GM23338 (cell line): ENCODE results near the gene CCNY. TPM values are rescaled to one million over a fixed set of nuclear protein-coding genes. Genes with fewer than 3 reads are reported as not detected.

Experiments used
- ATAC-seq: fragments of 200-7000 bp; cut with Tn5 transposase; 3 replicates; pipeline ENCODE4 v1.9.1; 2020
- DNase-seq: peaks from one replicate; pipeline ENCODE4 v3.0.0-alpha.2; 2015; ENCODE audit warnings: low spot score
- H2AFZ ChIP-seq: fragments of 200-600 bp; sonication (generic); 2 replicates; pipeline ENCODE4 v1.8.0; 2016; ENCODE audit warnings: antibody characterized with exemption, mild to moderate bottlenecking, moderate library complexity
- H3F3A ChIP-seq: fragments of 200-600 bp; sonication (generic); replicated peaks from 2 replicates; pipeline ENCODE4 v1.8.0; 2017; ENCODE audit warnings: antibody characterized with exemption, mixed run types, low read depth
- H3K27ac ChIP-seq: fragments of 200-600 bp; sonication (generic); 2 replicates; pipeline ENCODE4 v1.6.1; 2016; ENCODE audit warnings: low read depth
- H3K27me3 ChIP-seq: fragments of 200-600 bp; sonication (generic); 2 replicates; pipeline ENCODE4 v1.8.0; 2016; ENCODE audit warnings: mild to moderate bottlenecking, mixed run types, moderate library complexity; ENCODE audit not compliant: insufficient read depth
- H3K36me3 ChIP-seq: fragments of 200-600 bp; sonication (generic); 2 replicates; pipeline ENCODE4 v1.8.0; 2016; ENCODE audit warnings: mild to moderate bottlenecking; ENCODE audit not compliant: insufficient read depth
- H3K4me1 ChIP-seq: fragments of 200-600 bp; sonication (generic); 2 replicates; pipeline ENCODE4 v1.8.0; 2016; ENCODE audit warnings: mild to moderate bottlenecking, moderate library complexity; ENCODE audit not compliant: insufficient read depth
- H3K4me2 ChIP-seq: fragments of 200-600 bp; sonication (generic); 2 replicates; pipeline ENCODE4 v1.7.1; 2017; ENCODE audit warnings: mixed run types
- H3K4me3 ChIP-seq: fragments of 200-600 bp; sonication (generic); 2 replicates; pipeline ENCODE4 v1.6.1; 2016; ENCODE audit warnings: mixed run types
- H3K79me2 ChIP-seq: fragments of 200-600 bp; sonication (generic); replicated peaks from 2 replicates; pipeline ENCODE4 v1.8.0; 2017; ENCODE audit warnings: mild to moderate bottlenecking; ENCODE audit not compliant: insufficient read depth
- H3K9me2 ChIP-seq: fragments of 200-600 bp; sonication (generic); 2 replicates; pipeline ENCODE4 v1.8.0; 2017; ENCODE audit not compliant: insufficient read depth
- H4K20me1 ChIP-seq: fragments of 200-600 bp; sonication (generic); replicated peaks from 2 replicates; pipeline ENCODE4 v1.8.0; 2017; ENCODE audit warnings: mild to moderate bottlenecking; ENCODE audit not compliant: insufficient read depth
- H3K27ac Mint-ChIP-seq: 2 replicates; pipeline ENCODE4 v1.8.0; 2020; ENCODE audit warnings: inconsistent platforms, mild to moderate bottlenecking, moderate library complexity, mixed read lengths
- H3K27me3 Mint-ChIP-seq: 3 replicates; pipeline ENCODE4 v1.8.0; 2022; ENCODE audit warnings: low read depth, mild to moderate bottlenecking, moderate library complexity, mixed read lengths, inconsistent platforms; ENCODE audit not compliant: insufficient read depth, poor library complexity
- H3K36me3 Mint-ChIP-seq: 3 replicates; pipeline ENCODE4 v1.8.0; 2021; ENCODE audit warnings: low read depth, mild to moderate bottlenecking, inconsistent platforms, moderate library complexity, mixed read lengths
- H3K4me1 Mint-ChIP-seq: 3 replicates; pipeline ENCODE4 v1.8.0; 2020; ENCODE audit warnings: mild to moderate bottlenecking, inconsistent platforms, mixed read lengths
- H3K4me3 Mint-ChIP-seq: 3 replicates; pipeline ENCODE4 v1.8.0; 2021; ENCODE audit warnings: moderate library complexity, mild to moderate bottlenecking, inconsistent platforms, mixed read lengths
- H3K9me3 Mint-ChIP-seq: 3 replicates; pipeline ENCODE4 v1.8.0; 2020; ENCODE audit warnings: moderate library complexity, mild to moderate bottlenecking, inconsistent platforms, mixed read lengths
- CREB1 ChIP-seq: fragments of 250-450 bp; sonication (Bioruptor Pico); IDR thresholded peaks from 2 replicates; pipeline ENCODE4 v1.5.0; 2020; ENCODE audit warnings: low read depth, mild to moderate bottlenecking, moderate library complexity
- CTCF ChIP-seq, 2 experiments: fragments of 200-600 bp in 1 of 2; sonication (generic) in 1 of 2; conservative IDR thresholded peaks; 2 replicates each; pipeline versions ENCODE4 v1.5.1 to v1.6.1; 2016 to 2017; ENCODE audit warnings: antibody characterized with exemption in 2 of 2, low read depth in 2 of 2, mild to moderate bottlenecking in 2 of 2, moderate library complexity in 1 of 2
- EZH2 ChIP-seq: fragments of 200-600 bp; sonication (generic); IDR thresholded peaks from one replicate; pipeline ENCODE4 v1.8.0; 2017; ENCODE audit warnings: antibody characterized with exemption, mild to moderate bottlenecking, low read depth; ENCODE audit not compliant: unreplicated experiment
- ZNF114 ChIP-seq: fragments of 250-450 bp; sonication (Bioruptor Pico); IDR thresholded peaks from 2 replicates; pipeline ENCODE4 v1.5.0; 2020; ENCODE audit warnings: mild to moderate bottlenecking, moderate library complexity
- ZNF331 ChIP-seq: fragments of 250-450 bp; sonication (Bioruptor Pico); IDR thresholded peaks from 2 replicates; pipeline ENCODE4 v1.5.0; 2020; ENCODE audit warnings: low read depth, mild to moderate bottlenecking, moderate library complexity
- polyA plus RNA-seq: library from polyadenylated mRNA; unstranded; fragments of >200 nt; fragmentation: Nextera tagmentation; extraction: Ambion mirVana; gene quantifications from 2 replicates; pipeline ENCODE4 v1.2.1, GENCODE V29; 2016
- total RNA-seq: library from RNA; depleted of rRNA; stranded (reverse); fragments of >200 nt; shearing (Covaris generic); gene quantifications from 2 replicates; pipeline ENCODE4 v1.2.3, GENCODE V29; 2014
- TF ChIP-seq, protein P1 (sequence below): IDR thresholded peaks from one replicate; pipeline ENCODE4 v1.6.1; 2018; ENCODE audit warnings: antibody characterized with exemption; ENCODE audit not compliant: unreplicated experiment
- TF ChIP-seq, protein P2 (sequence below): fragments of 250-450 bp; sonication (Bioruptor Pico); IDR thresholded peaks from 2 replicates; pipeline ENCODE4 v1.5.0; 2020; ENCODE audit warnings: mild to moderate bottlenecking, moderate library complexity

Gene CCNY
- total and polyA plus RNA-seq, 2 experiments from 2014 or later = 14.2 to 29.0 TPM

- no peak for TF ChIP-seq CTCF (conservative IDR thresholded peaks at IDR 0.05; ENCODE audit: low read depth in 2 of 2)
- TF ChIP-seq ZNF331 (CRISPR knock-in tag) = no peak
Observed at GRCh38 chr10:35458500-35459448, 122.5 kb downstream of the CCNY start (continued).

GRCh38 chr10:35459449-35459847 lies 123.1 kb downstream of the CCNY start:
- no peak overlapping the region for H3K4me3 Mint-ChIP-seq
- H3K27ac Mint-ChIP-seq = no peak overlapping the region; the same call in 1 of the 2 replicates
- no peak for ATAC-seq
- no peaks in the 10 kb centered on the region for H3K36me3 Mint-ChIP-seq
- no peak overlapping the region for H3K27ac ChIP-seq
- peaks cover 5% of the 10 kb centered on the region for H3K9me2 ChIP-seq
- peaks cover 89% of the 10 kb centered on the region for H3K79me2 ChIP-seq
- no peaks in the 10 kb centered on the region for H3F3A ChIP-seq
- H3K4me1 Mint-ChIP-seq = peaks cover 57% of the 10 kb centered on the region
- no peaks in the 10 kb centered on the region for H3K36me3 ChIP-seq
- no peaks in the 10 kb centered on the region for H3K27me3 Mint-ChIP-seq
- no peak for DNase-seq
- H3K4me1 ChIP-seq = peaks cover 48% of the 10 kb centered on the region
- no peaks in the 10 kb centered on the region for H3K27me3 ChIP-seq
- no peak overlapping the region for H3K4me3 ChIP-seq
- no peak overlapping the region for H3K4me2 ChIP-seq
- H4K20me1 ChIP-seq = no peaks in the 10 kb centered on the region
- H2AFZ ChIP-seq = no peak overlapping the region
- H3K9me3 Mint-ChIP-seq = no peaks in the 10 kb centered on the region
- TF ChIP-seq, protein P1, sequence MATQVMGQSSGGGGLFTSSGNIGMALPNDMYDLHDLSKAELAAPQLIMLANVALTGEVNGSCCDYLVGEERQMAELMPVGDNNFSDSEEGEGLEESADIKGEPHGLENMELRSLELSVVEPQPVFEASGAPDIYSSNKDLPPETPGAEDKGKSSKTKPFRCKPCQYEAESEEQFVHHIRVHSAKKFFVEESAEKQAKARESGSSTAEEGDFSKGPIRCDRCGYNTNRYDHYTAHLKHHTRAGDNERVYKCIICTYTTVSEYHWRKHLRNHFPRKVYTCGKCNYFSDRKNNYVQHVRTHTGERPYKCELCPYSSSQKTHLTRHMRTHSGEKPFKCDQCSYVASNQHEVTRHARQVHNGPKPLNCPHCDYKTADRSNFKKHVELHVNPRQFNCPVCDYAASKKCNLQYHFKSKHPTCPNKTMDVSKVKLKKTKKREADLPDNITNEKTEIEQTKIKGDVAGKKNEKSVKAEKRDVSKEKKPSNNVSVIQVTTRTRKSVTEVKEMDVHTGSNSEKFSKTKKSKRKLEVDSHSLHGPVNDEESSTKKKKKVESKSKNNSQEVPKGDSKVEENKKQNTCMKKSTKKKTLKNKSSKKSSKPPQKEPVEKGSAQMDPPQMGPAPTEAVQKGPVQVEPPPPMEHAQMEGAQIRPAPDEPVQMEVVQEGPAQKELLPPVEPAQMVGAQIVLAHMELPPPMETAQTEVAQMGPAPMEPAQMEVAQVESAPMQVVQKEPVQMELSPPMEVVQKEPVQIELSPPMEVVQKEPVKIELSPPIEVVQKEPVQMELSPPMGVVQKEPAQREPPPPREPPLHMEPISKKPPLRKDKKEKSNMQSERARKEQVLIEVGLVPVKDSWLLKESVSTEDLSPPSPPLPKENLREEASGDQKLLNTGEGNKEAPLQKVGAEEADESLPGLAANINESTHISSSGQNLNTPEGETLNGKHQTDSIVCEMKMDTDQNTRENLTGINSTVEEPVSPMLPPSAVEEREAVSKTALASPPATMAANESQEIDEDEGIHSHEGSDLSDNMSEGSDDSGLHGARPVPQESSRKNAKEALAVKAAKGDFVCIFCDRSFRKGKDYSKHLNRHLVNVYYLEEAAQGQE = no peak
- TF ChIP-seq, protein P2, sequence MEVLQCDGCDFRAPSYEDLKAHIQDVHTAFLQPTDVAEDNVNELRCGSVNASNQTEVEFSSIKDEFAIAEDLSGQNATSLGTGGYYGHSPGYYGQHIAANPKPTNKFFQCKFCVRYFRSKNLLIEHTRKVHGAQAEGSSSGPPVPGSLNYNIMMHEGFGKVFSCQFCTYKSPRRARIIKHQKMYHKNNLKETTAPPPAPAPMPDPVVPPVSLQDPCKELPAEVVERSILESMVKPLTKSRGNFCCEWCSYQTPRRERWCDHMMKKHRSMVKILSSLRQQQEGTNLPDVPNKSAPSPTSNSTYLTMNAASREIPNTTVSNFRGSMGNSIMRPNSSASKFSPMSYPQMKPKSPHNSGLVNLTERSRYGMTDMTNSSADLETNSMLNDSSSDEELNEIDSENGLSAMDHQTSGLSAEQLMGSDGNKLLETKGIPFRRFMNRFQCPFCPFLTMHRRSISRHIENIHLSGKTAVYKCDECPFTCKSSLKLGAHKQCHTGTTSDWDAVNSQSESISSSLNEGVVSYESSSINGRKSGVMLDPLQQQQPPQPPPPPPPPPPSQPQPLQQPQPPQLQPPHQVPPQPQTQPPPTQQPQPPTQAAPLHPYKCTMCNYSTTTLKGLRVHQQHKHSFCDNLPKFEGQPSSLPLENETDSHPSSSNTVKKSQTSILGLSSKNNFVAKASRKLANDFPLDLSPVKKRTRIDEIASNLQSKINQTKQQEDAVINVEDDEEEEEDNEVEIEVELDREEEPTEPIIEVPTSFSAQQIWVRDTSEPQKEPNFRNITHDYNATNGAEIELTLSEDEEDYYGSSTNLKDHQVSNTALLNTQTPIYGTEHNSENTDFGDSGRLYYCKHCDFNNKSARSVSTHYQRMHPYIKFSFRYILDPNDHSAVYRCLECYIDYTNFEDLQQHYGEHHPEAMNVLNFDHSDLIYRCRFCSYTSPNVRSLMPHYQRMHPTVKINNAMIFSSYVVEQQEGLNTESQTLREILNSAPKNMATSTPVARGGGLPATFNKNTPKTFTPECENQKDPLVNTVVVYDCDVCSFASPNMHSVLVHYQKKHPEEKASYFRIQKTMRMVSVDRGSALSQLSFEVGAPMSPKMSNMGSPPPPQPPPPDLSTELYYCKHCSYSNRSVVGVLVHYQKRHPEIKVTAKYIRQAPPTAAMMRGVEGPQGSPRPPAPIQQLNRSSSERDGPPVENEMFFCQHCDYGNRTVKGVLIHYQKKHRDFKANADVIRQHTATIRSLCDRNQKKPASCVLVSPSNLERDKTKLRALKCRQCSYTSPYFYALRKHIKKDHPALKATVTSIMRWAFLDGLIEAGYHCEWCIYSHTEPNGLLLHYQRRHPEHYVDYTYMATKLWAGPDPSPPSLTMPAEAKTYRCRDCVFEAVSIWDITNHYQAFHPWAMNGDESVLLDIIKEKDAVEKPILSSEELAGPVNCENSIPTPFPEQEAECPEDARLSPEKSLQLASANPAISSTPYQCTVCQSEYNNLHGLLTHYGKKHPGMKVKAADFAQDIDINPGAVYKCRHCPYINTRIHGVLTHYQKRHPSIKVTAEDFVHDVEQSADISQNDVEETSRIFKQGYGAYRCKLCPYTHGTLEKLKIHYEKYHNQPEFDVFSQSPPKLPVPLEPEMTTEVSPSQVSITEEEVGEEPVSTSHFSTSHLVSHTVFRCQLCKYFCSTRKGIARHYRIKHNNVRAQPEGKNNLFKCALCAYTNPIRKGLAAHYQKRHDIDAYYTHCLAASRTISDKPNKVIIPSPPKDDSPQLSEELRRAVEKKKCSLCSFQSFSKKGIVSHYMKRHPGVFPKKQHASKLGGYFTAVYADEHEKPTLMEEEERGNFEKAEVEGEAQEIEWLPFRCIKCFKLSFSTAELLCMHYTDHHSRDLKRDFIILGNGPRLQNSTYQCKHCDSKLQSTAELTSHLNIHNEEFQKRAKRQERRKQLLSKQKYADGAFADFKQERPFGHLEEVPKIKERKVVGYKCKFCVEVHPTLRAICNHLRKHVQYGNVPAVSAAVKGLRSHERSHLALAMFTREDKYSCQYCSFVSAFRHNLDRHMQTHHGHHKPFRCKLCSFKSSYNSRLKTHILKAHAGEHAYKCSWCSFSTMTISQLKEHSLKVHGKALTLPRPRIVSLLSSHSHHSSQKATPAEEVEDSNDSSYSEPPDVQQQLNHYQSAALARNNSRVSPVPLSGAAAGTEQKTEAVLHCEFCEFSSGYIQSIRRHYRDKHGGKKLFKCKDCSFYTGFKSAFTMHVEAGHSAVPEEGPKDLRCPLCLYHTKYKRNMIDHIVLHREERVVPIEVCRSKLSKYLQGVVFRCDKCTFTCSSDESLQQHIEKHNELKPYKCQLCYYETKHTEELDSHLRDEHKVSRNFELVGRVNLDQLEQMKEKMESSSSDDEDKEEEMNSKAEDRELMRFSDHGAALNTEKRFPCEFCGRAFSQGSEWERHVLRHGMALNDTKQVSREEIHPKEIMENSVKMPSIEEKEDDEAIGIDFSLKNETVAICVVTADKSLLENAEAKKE = no peak
- TF ChIP-seq ZNF114 = no peak
- no peak for TF ChIP-seq CTCF (conservative IDR thresholded peaks at IDR 0.05; ENCODE audit: low read depth in 2 of 2)
- no peak for TF ChIP-seq EZH2
- TF ChIP-seq CREB1 (CRISPR knock-in tag) = no peak
